Inferior parietal cortex (tissue), 1 donor: ENCODE measurements around the gene MRRF.
"Not testable (repeated sequence)": the region's sequence is repeated elsewhere in the genome, so short reads cannot be mapped to it uniquely, and the experiment has no call there.

Experiments
- DNase-seq: peaks from one replicate; pipeline ENCODE4 v3.0.0-alpha.2; 2016; ENCODE audit errors: extremely low spot score

Gene MRRF

DNA sequence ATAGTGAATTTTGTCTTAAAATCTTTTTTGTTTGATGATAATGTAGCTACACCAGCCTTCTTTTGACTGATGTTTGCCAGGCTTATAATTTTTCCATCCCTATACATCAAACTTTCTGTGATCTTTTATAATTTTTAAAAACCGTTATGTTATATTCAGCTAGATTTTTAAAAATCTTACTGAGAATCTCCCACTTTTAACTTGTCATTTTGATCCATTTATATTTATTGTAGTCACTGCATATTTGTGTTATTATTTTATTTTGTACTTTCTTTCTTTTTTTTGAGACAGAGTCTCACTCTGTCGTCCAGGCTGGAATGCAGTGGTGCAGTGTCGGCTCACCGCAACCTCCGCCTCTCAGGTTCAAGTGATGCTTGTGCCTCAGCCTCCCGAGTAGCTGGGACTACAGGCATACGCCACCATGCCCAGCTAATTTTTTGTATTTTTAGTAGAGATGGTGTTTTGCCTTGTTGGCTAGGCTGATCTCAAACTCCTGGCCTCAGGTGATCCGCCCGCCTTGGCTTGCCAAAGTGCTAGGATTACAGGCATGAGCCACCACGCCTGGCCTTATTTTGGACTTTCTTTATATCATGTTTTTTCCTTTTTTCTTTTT is 12.7 kb downstream of the MRRF start:
- DNase-seq, result no peak

GRCh38 chr9:122281368-122281767 is 16.7 kb downstream of the MRRF start:
- no peak for DNase-seq

DNA sequence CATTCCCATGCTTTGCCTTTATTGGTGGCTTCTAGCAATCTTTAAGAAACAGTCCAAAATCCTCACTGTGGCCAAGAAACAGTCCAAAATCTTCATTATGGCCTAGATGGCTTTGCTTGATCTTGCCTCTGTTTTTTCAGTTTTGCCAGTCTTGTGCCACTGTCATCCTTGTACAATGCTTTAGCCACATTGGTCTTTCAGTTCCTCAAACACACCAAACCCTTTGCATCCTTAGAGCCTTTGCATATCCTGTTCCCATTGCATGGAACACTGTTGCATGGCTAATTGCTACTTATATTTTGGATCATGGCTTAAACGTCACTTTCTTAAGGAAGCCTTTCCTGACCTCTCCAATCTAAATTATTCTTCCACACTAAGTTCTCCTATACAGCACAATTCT is 22.1 kb downstream of the MRRF start:
- no peak for DNase-seq

DNA sequence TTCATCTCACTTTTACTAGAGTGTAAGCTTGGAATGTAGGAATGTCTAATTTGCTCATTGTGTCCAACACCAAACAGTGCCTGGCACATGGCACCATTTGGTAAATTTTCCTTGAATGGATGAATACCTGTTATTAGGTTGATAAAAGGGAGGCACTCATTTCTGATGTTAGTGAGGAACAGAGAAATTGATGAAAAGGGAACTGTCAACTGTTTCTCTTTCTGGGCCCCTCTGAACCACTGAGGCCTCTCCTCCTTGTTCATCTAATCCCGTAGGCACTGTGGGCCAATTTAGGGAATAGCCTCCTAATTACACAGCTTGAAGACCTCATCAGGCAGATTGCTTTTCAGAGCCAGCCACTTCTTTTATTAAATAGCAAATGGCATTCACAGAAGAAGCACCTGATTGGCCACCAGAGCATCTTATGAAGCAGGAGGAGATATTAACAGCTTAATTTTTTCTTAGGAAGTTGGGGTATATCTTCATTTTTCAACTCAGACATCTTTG is 22.6 kb downstream of the MRRF start:
- no peak for DNase-seq

- DNase-seq, result no peak
These were observed 26.8 kb downstream of the MRRF start for GRCh38 chr9:122291458-122291857.

- no peak for DNase-seq
These were observed 29.8 kb downstream of the MRRF start for GRCh38 chr9:122294531-122294930.

DNA sequence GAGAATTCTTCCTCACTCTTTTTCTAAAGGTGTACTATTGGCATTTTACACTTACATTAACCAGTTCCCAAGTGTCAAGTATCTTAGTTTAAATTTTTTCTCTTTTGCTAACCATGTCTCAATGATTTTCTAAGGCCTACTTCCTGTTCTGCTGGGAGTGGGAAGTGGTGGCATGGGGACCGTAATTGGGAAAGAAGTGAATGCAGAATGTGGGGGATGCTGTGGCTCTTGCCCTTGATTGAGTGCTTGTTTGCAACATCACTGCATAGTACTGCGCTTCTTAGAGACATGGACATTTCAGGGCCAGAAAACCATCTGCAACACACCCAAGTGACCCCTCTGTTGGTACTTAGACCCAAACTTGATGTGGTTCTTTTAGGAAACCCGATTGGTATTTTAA is 32.8 kb downstream of the MRRF start:
- DNase-seq, result no peak

- DNase-seq, result no peak
These were observed 37.8 kb downstream of the MRRF start for GRCh38 chr9:122302237-122303093.

- no peak for DNase-seq
These were observed 42.4 kb downstream of the MRRF start for GRCh38 chr9:122307061-122307460.

DNA sequence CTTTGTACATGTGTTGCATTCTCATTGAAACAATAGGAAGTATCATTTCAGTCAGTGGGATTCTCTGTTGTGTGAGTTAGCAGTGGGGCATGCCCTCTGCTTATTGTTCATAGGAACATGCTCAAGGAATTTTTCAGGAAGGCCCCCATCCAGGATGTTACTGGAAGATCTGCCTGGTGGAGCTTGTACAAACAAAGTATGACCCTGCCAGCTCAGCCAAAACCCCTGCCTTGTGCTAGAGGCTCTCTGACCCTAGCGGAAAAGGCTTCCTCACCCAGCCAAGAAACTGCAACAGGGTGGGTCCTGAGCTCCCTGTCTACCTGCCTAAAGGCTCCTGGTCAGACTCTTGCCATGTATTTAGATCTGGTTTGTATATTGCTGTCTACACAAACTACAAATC is 43.2 kb downstream of the MRRF start:
- no peak for DNase-seq

- no peak for DNase-seq
These were observed 45.2 kb downstream of the MRRF start for GRCh38 chr9:122309861-122310260.

DNA sequence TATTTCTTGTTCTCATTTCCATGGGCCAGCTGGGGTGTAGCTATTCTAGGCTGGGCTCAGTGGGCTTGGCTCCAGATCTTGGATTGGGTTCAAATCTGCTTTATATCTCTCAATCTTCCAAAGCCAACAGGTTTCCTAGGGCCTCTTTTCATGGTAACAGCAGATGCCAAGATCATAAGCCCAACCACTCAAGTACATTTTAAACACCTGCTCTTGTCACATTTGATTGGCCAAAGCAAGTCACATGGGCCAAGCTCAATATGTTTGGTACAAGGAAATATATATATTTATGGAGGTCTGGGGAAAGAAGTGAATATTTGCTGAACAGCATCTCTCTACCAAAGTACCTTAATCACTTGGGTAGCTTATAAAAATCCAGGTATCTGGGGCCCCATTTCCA is 49.5 kb downstream of the MRRF start:
- DNase-seq, result no peak

- DNase-seq, result no peak
These were observed 50.9 kb downstream of the MRRF start for GRCh38 chr9:122315534-122315933.

DNA sequence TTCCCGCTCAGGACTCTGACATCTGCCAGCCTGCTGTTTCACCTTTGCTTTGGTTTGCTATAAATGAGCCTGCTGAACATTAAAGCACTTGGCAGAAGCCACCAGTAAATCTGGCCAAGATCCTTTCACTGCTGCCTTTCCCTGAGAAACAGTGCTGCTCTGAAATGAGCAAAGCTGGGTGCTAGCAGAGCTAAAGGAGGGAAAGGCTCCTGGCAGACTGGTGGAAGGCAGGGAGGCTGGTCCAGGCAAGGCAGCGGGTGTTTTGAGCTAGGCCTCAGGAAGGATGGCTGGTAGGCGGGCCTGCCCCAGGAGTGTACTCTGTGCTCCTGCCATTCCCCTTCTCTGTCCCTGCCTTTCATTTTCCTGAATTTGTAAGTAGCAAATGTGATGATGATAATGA is 53.6 kb downstream of the MRRF start:
- DNase-seq, result peak; percentile 53

- no peak for DNase-seq
These were observed 55.8 kb downstream of the MRRF start for GRCh38 chr9:122320413-122320881.

DNA sequence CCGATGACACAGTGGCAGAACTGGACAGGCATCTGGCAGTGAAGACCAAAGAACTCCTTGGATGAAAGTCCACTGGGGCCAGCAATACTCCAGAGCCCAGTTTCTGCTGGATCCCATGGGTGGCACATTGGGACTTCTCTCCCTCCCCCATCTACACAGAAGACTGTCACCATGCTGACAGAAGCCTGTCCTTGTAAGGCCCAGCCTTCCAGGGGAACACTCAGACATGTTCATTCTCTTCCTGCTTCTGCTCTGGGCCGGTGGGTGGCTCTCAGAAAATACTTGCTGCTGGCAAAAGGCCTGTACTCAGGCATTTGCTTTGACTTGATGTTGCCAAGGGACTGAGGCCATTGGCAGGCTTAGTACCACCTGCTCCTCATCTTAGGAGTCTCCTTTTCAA is 57.9 kb downstream of the MRRF start:
- no peak for DNase-seq

GRCh38 chr9:122324665-122325064 is 60.0 kb downstream of the MRRF start:
- DNase-seq, result not testable (repeated sequence)

GRCh38 chr9:122325124-122325523 is 60.4 kb downstream of the MRRF start:
- no peak for DNase-seq

DNA sequence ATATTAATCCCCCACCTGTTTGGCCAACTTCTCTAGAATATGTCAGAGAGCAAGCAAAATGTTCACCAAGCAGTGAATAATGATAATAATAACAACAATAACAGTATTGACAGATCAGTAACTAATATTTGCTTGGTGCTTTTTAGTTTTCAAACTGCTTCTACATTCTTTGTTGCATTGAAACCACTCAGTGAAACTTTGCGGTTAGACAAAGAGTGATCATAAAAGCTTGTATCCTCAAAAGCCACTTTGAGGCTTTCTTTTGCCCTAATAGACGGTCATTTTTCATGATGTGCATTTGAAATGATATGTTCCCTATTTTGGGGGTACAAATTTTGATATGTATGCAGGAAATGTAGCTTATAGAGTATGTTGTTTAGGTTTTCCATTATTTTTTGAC is 62.5 kb downstream of the MRRF start:
- DNase-seq, result no peak

- DNase-seq, result no peak
These were observed 64.9 kb downstream of the MRRF start for GRCh38 chr9:122329597-122329996.

DNA sequence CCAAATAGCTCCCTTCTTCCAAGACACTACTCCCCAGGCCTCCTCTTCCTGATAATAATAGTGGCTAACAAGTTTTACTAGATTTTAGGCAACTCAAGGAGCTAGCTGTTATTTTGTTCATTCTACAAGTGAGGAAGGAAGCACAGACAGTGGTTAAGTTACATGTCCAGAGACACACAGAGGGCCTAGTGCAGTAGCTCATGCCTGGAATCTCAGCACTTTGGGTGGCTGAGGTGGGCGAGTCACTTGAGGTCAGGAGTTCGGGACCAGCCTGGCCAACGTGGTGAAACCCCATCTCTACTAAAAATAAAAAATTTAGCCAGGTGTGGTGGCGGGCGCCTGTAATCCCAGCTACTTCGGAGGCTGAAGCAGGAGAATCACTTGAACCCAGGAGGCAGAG is 65.8 kb downstream of the MRRF start:
- DNase-seq, result not testable (repeated sequence)

DNA sequence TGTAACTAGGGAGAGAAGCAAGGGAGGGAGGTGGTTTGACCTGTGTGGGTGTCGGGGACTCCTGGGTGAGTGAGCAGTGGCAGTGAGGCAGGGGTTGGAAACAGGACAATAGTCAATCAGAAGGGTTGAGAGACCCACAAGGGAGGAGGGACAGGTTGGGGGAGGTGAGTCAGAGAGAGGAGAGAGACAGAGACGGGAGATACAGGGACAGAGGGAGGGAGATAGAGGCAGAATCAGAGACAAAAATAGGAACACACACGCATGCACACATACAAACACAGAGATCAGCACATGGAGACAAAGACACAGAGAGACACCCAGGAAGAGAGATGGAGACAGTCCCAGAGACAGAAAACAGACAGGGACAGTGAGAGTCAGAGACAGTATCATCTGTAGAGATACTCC is 66.8 kb downstream of the MRRF start:
- no peak for DNase-seq

DNA sequence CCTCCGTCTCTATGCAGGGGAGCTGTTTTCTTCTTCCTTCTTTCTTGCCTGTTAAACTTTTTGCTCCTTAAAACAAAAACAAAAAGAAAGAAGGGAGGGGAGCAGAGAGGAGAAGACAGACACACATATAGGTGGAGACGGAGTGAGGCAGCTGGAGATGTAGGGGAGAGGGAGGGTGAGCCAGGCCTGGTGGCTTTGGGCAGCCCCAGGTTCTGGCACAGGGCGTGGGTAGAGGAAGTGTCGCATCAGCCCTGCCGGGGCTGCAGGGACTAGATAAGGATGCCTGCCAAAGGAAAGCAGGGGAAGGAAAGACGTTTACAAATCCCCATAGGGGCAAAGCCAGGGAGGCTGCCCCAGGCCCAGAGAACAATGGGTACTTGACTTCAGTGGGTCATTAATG is 67.4 kb downstream of the MRRF start:
- DNase-seq, result no peak
